CD4-positive, alpha-beta T cell treated with Interleukin-1 beta for 1 hour (primary cell): Measurements from ENCODE around the gene TUNAR.

ENCODE experiments used
- DNase-seq, 2 donors: peaks; one replicate each; pipeline ENCODE4 v3.0.0-alpha.2; 2020 to 2022

TUNAR gene

GRCh38 chr14:95876761-95877538 lies at the start of gene TUNAR:
TSS of gene TUNAR (plus strand) at chr14:95876832.
- DNase-seq = no peak

GRCh38 chr14:95828649-95829265 lies 47.9 kb upstream of the TUNAR start:
- DNase-seq = no peak

- no peak for DNase-seq
Observed at GRCh38 chr14:95829321-95829720, 47.3 kb upstream of the TUNAR start.

GRCh38 chr14:95830386-95830785 lies 46.2 kb upstream of the TUNAR start:
- DNase-seq = no peak

GRCh38 chr14:95831041-95831440 lies 45.6 kb upstream of the TUNAR start:
- no peak for DNase-seq

- DNase-seq = no peak
Observed at GRCh38 chr14:95831468-95831867, 45.2 kb upstream of the TUNAR start.

- DNase-seq = no peak
Observed at GRCh38 chr14:95832012-95832411, 44.6 kb upstream of the TUNAR start.

GRCh38 chr14:95833429-95833828 lies 43.2 kb upstream of the TUNAR start:
- DNase-seq = no peak

- no peak for DNase-seq
Observed at GRCh38 chr14:95834496-95834895, 42.1 kb upstream of the TUNAR start.

GRCh38 chr14:95835121-95835730 lies 41.4 kb upstream of the TUNAR start:
- DNase-seq = no peak

- no peak for DNase-seq
Observed at GRCh38 chr14:95838862-95839261, 37.8 kb upstream of the TUNAR start.

GRCh38 chr14:95840094-95840700 lies 36.4 kb upstream of the TUNAR start:
- DNase-seq = no peak

GRCh38 chr14:95841668-95842067 lies 35.0 kb upstream of the TUNAR start:
- DNase-seq = no peak

GRCh38 chr14:95849761-95850160 lies 26.9 kb upstream of the TUNAR start:
- no peak for DNase-seq

GRCh38 chr14:95850429-95850828 lies 26.2 kb upstream of the TUNAR start:
- DNase-seq = no peak

GRCh38 chr14:95855606-95856005 lies 21.0 kb upstream of the TUNAR start:
- DNase-seq = no peak

- no peak for DNase-seq
Observed at GRCh38 chr14:95857275-95857674, 19.4 kb upstream of the TUNAR start.

- no peak for DNase-seq
Observed at GRCh38 chr14:95858893-95859292, 17.7 kb upstream of the TUNAR start.

- no peak for DNase-seq
Observed at GRCh38 chr14:95862243-95862642, 14.4 kb upstream of the TUNAR start.

- no peak for DNase-seq
Observed at GRCh38 chr14:95863295-95863694, 13.3 kb upstream of the TUNAR start.

- DNase-seq = no peak
Observed at GRCh38 chr14:95869776-95870175, 6.9 kb upstream of the TUNAR start.

GRCh38 chr14:95870772-95871171 lies 5.9 kb upstream of the TUNAR start:
- DNase-seq = no peak

- DNase-seq = no peak
Observed at GRCh38 chr14:95871531-95871930, 5.1 kb upstream of the TUNAR start.

- no peak for DNase-seq
Observed at GRCh38 chr14:95872777-95873176, 3.9 kb upstream of the TUNAR start.
